ENCODE measurements around the gene NR6A1.
"Not testable (repeated sequence)": the region's sequence is repeated elsewhere in the genome, so short reads cannot be mapped to it uniquely, and the experiment has no call there.

NR6A1 gene

GRCh38 chr9:124759327-124759726, 11.8 kb downstream of the NR6A1 start:
- DNase-seq (ENCODE audit: low read depth) = no peak

DNA sequence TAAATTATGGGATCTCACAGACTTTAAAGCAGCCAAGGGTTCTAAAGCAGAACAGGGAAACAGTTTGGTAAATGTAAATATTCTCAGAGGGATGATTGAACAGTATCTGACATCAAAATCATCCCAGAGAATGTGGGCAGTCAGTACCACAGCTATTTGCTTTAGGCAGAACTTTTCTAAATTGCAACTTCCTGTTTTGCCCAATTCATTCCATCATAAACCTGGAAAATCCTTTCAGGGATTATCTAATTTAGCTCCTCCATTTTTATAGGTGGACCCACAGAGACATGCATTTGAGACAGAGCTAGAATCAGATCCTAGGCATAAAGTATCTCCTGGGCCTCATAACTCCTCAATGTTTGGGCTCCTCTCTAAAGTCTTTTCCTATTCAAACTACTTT, 12.4 kb downstream of the NR6A1 start:
- DNase-seq (ENCODE audit: low read depth) = peak; percentile 19

GRCh38 chr9:124758061-124758460, 13.1 kb downstream of the NR6A1 start:
- no peak for DNase-seq (ENCODE audit: low read depth)

DNA sequence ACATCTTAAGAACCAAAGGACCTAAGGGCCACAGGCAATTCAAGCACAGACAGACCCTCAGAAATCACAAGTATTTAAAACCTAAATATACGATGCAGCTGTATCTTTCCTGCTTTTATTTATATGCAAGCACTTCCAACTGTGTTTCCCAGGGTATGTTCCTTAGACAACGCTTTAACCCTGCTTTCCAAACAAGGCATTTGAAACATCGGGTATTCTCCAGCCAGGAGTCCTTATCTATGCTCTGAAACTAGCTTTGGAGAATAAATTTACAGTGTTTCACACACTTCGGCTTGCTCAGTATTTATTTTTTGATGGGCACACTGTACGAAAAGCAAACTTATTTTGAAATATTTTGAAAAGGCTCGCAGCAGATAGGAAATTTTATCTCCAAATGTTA, 13.5 kb downstream of the NR6A1 start:
- no peak for DNase-seq (ENCODE audit: low read depth)

DNA sequence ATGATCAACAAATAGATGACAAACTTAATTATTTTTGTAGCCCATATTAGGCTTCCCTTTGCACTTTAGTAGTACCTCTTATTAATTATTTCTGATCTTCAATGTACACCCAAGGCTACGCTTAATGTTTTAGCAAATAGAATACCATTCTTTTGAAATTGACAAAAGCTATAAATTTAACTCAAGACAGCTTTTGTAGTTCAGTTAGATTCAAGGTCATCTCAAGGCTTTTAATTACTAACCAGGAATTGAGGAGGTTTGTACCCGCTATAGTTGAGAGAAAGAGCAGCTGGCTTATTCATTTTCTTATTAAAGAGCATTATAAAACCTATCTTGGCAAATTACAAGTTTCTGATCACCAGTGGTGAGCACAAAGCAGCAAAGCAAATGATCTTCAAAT, 15.1 kb downstream of the NR6A1 start:
- no peak for DNase-seq (ENCODE audit: low read depth)

- no peak for DNase-seq (ENCODE audit: low read depth)
These were observed 16.1 kb downstream of the NR6A1 start for GRCh38 chr9:124755061-124755460.

DNA sequence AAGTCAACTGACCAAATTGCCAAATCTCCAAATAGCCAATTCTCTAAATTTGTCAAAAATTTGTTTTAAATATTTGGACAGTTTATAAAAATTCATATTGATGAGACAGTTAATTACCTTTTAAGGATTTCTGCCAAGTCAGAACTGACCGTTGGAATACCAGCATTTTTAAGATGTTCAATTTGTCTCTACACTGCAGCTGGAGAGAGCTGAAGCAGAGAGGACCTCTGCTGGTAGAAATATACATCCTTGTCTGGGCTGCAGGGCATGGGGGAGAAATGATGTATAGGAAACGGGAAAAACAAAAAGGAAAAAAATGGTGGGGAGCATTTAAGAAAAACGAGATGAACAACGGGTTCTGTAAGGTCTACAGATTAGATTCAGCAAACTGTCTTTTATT, 16.8 kb downstream of the NR6A1 start:
- peak; percentile 70 for DNase-seq (ENCODE audit: low read depth)

- peak; percentile 84 for DNase-seq (ENCODE audit: low read depth)
These were observed 18.1 kb downstream of the NR6A1 start for GRCh38 chr9:124752967-124753366.

DNA sequence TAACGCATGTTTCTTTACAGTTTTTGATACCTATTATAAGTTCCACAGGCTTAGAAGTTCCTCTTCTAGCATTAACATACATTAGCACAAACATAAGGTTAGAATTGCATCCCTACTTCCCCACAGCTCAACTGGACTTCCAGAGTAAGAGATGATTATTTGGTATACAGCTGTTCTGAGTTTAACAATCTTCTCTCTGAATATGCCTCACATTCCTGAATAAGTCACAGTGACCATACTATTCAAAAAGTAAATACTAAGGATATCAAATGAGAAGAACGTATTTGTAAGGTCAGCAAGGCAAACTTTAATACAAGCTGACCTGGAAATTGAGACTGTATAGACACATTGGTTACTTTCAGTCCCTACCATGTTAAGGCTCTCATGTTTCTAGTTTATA, 21.3 kb downstream of the NR6A1 start:
- DNase-seq (ENCODE audit: low read depth) = peak; percentile 23

- DNase-seq (ENCODE audit: low read depth) = no peak
These were observed 21.8 kb downstream of the NR6A1 start for GRCh38 chr9:124749284-124749683.

- no peak for DNase-seq (ENCODE audit: low read depth)
These were observed 24.0 kb downstream of the NR6A1 start for GRCh38 chr9:124747065-124747464.

DNA sequence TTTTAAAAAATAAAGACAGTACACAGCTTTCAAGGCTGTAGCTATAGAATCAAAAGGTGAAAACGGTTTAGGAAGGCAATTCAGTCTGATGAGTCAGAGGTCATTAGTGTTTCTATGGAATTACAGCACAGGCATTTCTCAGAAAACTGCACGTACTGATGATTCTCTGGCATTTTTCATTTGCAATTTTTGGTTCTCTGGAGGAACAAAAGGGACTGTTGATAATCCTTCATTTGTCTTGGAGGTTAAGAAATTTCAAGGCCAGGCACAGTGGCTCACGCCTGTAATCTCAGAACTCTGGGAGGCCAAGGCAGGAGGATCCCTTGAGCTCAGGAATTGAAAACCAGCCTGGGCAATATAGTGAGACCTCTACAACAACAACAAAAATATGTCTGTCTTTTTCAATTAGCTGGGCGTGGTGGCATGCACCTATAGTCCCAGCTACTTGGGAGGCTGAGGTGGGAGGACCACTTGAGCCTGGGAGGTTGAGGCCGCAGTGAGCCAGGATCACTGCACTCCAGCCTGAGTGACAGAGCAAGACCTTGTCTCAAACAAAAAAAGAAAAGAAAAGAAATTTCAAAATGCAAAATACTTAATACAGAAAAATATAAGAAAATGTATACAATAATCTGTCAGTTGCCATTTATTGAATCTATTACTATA, 27.3 kb downstream of the NR6A1 start:
- DNase-seq (ENCODE audit: low read depth) = peak; percentile 49

GRCh38 chr9:124742940-124743339, 28.2 kb downstream of the NR6A1 start:
- no peak for DNase-seq (ENCODE audit: low read depth)

DNA sequence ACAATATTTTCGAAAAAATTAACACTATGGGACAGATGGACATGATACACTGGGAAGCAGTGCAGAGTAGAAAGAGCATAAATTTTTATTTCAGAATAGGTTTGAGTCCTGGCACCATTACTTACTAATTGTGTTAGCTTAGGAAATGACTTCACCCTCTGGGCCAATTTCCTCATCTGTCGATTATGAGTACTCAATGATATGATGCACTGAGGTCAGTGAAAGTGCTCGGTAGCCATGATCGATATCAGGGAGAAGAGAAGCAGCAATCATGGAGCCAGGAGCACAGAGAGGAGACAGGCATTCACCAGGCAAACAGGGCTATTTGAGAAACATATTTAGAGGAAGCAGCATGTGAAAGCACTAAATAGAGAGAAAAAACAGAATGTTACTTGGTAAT, 29.4 kb downstream of the NR6A1 start:
- peak; percentile 25 for DNase-seq (ENCODE audit: low read depth)

GRCh38 chr9:124741149-124741548, 30.0 kb downstream of the NR6A1 start:
- no peak for DNase-seq (ENCODE audit: low read depth)

DNA sequence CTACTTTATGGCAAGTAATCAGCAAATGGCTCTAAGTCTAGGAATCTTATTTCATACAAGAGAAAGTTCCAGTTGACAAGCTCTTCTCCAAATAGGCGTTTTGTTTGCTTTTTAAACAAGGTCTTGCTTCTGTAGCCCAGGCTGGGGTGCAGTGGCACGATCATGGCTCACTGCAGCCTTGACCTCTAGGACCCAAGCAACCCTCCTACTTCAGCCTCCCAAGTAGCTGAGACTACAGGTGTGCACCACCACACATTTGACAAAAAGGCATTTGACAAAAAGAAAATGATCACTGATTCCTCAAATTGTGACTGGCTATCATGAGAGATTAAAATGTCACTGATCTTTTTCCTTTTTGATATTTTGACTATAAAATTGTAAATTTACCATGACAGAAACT, 31.8 kb downstream of the NR6A1 start:
- DNase-seq (ENCODE audit: low read depth) = no peak

GRCh38 chr9:124738075-124738474, 33.0 kb downstream of the NR6A1 start:
- DNase-seq (ENCODE audit: low read depth) = not testable (repeated sequence)

- peak; percentile 70 for DNase-seq (ENCODE audit: low read depth)
These were observed 36.0 kb downstream of the NR6A1 start for GRCh38 chr9:124735121-124735520.

DNA sequence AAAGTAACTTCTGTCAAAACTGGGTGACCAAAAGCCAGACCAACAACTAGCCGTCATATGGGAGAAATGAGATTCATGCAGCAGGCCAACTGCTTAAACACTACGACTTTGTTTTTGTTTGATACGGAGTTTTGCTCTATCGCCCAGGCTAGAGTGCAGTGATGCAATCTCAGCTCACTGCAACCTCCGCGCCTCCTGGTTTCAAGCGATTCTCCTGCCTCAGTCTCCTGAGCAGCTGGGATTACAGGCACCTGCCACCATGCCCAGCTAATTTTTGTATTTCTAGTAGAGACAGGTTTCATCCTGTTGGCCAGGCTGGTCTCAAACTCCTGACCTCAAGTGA, 36.4 kb downstream of the NR6A1 start:
- DNase-seq (ENCODE audit: low read depth) = not testable (repeated sequence)

- no peak for DNase-seq (ENCODE audit: low read depth)
These were observed 37.0 kb downstream of the NR6A1 start for GRCh38 chr9:124733964-124734740.

- no peak for DNase-seq (ENCODE audit: low read depth)
These were observed 40.3 kb downstream of the NR6A1 start for GRCh38 chr9:124730772-124731171.

DNA sequence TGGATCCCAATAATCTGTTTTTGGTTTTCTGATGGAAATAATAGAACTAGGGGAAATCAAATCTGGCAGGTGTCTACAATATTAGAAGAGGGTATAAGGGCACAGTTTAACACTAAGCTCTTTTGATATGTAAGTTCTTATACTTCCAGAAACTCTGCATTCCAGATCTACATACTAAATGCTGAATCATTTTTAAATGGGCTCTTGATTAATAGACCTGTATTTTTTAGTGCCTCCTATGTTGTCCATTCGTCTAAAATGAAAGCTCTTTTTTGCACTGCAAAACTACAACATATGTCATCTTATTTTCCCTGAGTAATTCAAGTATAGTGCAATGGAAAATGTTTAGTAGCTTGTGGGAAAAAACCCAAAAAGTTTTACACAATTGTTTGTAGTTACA, 44.2 kb downstream of the NR6A1 start:
- DNase-seq (ENCODE audit: low read depth) = no peak

DNA sequence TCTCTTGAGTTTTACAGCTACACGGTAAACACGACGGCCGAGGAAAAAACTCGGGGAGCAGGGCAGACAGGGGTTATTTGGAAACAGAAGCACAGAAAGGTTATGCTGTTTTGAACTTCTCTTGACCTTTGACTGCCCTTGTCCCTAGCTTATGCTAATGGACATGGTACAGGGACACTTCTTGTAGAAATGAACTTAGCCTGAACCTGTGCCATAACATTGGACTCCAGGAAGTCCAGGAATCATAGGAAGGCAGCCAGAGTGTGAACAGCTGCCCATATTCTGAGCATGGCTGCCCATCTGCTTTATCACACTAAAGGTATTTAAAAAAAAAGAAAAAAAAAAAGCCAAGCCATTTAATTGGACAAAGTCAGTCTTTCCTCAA, 46.1 kb downstream of the NR6A1 start:
- DNase-seq (ENCODE audit: low read depth) = no peak
